Neural progenitor cell (in vitro differentiated cells): ENCODE data around the gene ABCA10. TPM values are rescaled to one million over a fixed set of nuclear protein-coding genes. Genes with fewer than 3 reads are reported as not detected.

Source experiments
- DNase-seq: peaks from one replicate; pipeline ENCODE4 v3.0.0-alpha.2; 2016; ENCODE audit warnings: low spot score
- H2AFZ ChIP-seq: fragments of 200-600 bp; sonication (generic); replicated peaks from 2 replicates; pipeline ENCODE4 v1.6.1; 2016; ENCODE audit warnings: antibody characterized with exemption
- H3F3A ChIP-seq: fragments of 200-600 bp; sonication (generic); 2 replicates; pipeline ENCODE4 v1.6.1; 2016; ENCODE audit warnings: antibody characterized with exemption, low read depth
- H3K27ac ChIP-seq: fragments of 200-600 bp; sonication (generic); 2 replicates; pipeline ENCODE4 v1.5.1; 2016; ENCODE audit warnings: mild to moderate bottlenecking
- H3K27me3 ChIP-seq: fragments of 200-600 bp; sonication (generic); 2 replicates; pipeline ENCODE4 v1.6.1; 2016; ENCODE audit warnings: mild to moderate bottlenecking, moderate library complexity
- H3K36me3 ChIP-seq: fragments of 200-600 bp; sonication (generic); 2 replicates; pipeline ENCODE4 v1.5.1; 2016
- H3K4me1 ChIP-seq: fragments of 200-600 bp; sonication (generic); 2 replicates; pipeline ENCODE4 v1.6.1; 2016; ENCODE audit warnings: mixed run types
- H3K4me2 ChIP-seq: fragments of 200-600 bp; sonication (generic); 2 replicates; pipeline ENCODE4 v1.6.1; 2016
- H3K4me3 ChIP-seq: fragments of 200-600 bp; sonication (generic); 2 replicates; pipeline ENCODE4 v1.5.1; 2016
- H3K79me2 ChIP-seq: fragments of 200-600 bp; sonication (generic); 2 replicates; pipeline ENCODE4 v1.6.1; 2016; ENCODE audit warnings: low read depth
- H3K9ac ChIP-seq: fragments of 200-600 bp; sonication (generic); 2 replicates; pipeline ENCODE4 v1.6.1; 2016
- H3K9me3 ChIP-seq: fragments of 200-600 bp; sonication (generic); 2 replicates; pipeline ENCODE4 v1.5.1; 2016; ENCODE audit warnings: low read depth
- H4K20me1 ChIP-seq: fragments of 200-600 bp; sonication (generic); 2 replicates; pipeline ENCODE4 v1.6.1; 2016; ENCODE audit warnings: low read depth
- H3K27ac Mint-ChIP-seq: 3 replicates; pipeline ENCODE4 v1.8.0; 2021; ENCODE audit warnings: mixed read lengths
- H3K27me3 Mint-ChIP-seq: 2 replicates; pipeline ENCODE4 v1.8.0; 2022; ENCODE audit warnings: low read depth, mild to moderate bottlenecking, inconsistent platforms, moderate library complexity, mixed read lengths; ENCODE audit not compliant: insufficient read depth
- H3K36me3 Mint-ChIP-seq: 3 replicates; pipeline ENCODE4 v1.8.0; 2021; ENCODE audit warnings: mixed read lengths
- H3K4me1 Mint-ChIP-seq: 3 replicates; pipeline ENCODE4 v1.8.0; 2021; ENCODE audit warnings: mixed read lengths
- H3K4me3 Mint-ChIP-seq: 3 replicates; pipeline ENCODE4 v1.8.0; 2021; ENCODE audit warnings: mild to moderate bottlenecking, moderate library complexity, mixed read lengths
- H3K9me3 Mint-ChIP-seq: 3 replicates; pipeline ENCODE4 v1.8.0; 2020; ENCODE audit warnings: mixed read lengths
- EZH2 ChIP-seq: fragments of 200-600 bp; sonication (generic); IDR thresholded peaks from 2 replicates; pipeline ENCODE4 v1.6.1; 2017; ENCODE audit warnings: antibody characterized with exemption, mild to moderate bottlenecking, moderate library complexity
- EZH2phosphoT487 ChIP-seq: fragments of 200-600 bp; sonication (generic); IDR thresholded peaks from 2 replicates; pipeline ENCODE4 v1.6.1; 2017; ENCODE audit warnings: antibody characterized with exemption
- total RNA-seq: library from RNA; depleted of rRNA; stranded (reverse); fragments of >200 nt; gene quantifications from 2 replicates; pipeline ENCODE4 v1.2.3, GENCODE V29; 2015; ENCODE audit warnings: low replicate concordance
- TF ChIP-seq, protein P1 (sequence below): fragments of 200-600 bp; sonication (generic); IDR thresholded peaks from 2 replicates; pipeline ENCODE4 v1.5.1; 2017; ENCODE audit warnings: antibody characterized with exemption, mild to moderate bottlenecking

ABCA10 gene
- total RNA-seq, 1 donor from 2014 or later, result 0.21 TPM

DNA sequence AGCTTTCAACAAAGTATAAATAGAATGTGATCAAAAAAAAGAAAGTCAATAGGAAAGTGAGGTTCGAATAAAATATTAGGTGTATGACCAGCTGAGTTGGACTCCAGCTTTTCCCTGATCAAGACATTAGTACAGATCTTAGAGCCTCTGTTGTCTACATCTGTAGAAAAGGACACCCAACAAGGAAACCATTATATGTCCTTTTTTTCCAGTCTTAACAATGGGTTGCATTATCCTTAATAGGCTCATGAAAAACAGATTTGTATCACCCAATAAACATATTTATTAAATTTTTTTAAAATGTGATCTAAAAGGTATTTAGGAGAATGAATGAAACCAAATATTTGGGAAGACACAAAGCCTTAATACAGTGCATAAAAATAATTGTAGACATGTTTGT, 105.0 kb downstream of the ABCA10 start:
- H3K9me3 ChIP-seq, result no peaks in the 10 kb centered on the region
- no peaks in the 10 kb centered on the region for H3K79me2 ChIP-seq
- no peaks in the 10 kb centered on the region for H3K36me3 ChIP-seq
- no peaks in the 10 kb centered on the region for H3K4me1 Mint-ChIP-seq
- H3K9me3 Mint-ChIP-seq, result no peaks in the 10 kb centered on the region
- no peaks in the 10 kb centered on the region for H3K27me3 Mint-ChIP-seq
- no peaks in the 10 kb centered on the region for H3F3A ChIP-seq
- no peaks in the 10 kb centered on the region for H3K27me3 ChIP-seq
- no peak overlapping the region for H3K27ac ChIP-seq
- H3K4me1 ChIP-seq, result peaks cover 2% of the 10 kb centered on the region
- H4K20me1 ChIP-seq, result no peaks in the 10 kb centered on the region
- H2AFZ ChIP-seq, result no peak overlapping the region
- H3K4me3 ChIP-seq, result no peak overlapping the region
- no peaks in the 10 kb centered on the region for H3K36me3 Mint-ChIP-seq
- H3K9ac ChIP-seq, result no peak overlapping the region
- no peak overlapping the region for H3K27ac Mint-ChIP-seq
- no peak for DNase-seq
- no peak overlapping the region for H3K4me2 ChIP-seq
- TF ChIP-seq EZH2, result no peak
- TF ChIP-seq, protein P1, sequence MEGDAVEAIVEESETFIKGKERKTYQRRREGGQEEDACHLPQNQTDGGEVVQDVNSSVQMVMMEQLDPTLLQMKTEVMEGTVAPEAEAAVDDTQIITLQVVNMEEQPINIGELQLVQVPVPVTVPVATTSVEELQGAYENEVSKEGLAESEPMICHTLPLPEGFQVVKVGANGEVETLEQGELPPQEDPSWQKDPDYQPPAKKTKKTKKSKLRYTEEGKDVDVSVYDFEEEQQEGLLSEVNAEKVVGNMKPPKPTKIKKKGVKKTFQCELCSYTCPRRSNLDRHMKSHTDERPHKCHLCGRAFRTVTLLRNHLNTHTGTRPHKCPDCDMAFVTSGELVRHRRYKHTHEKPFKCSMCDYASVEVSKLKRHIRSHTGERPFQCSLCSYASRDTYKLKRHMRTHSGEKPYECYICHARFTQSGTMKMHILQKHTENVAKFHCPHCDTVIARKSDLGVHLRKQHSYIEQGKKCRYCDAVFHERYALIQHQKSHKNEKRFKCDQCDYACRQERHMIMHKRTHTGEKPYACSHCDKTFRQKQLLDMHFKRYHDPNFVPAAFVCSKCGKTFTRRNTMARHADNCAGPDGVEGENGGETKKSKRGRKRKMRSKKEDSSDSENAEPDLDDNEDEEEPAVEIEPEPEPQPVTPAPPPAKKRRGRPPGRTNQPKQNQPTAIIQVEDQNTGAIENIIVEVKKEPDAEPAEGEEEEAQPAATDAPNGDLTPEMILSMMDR, result no peak
- TF ChIP-seq EZH2phosphoT487, result no peak
- H3K4me3 Mint-ChIP-seq, result no peak overlapping the region

DNA sequence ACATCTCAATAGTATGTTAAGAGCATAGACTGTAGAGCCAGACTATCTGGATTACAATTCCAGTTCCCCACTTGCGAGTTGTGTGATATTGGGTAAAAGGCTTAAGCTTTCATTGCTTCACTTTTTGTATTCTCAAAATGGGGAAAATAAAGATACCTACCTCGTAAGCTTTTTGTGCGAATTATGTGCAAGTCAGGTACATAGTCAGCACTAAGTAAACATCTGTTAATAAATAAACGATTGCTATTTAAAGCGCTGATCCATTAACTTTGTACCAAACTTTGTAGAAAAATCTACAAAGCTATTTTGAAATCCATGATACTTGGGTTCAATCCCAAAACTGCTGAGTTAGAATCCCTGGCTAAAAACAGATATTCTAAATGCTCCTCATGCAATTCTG, 106.6 kb downstream of the ABCA10 start:
- H3K4me3 Mint-ChIP-seq, result no peak overlapping the region
- Histone ChIP-seq H3K4me3 (no peak overlapping the region), H3K4me2 (no peak overlapping the region), H3K4me1 (no peaks in the 10 kb centered on the region), H2AFZ (no peak overlapping the region), H3K27ac (no peak overlapping the region), H4K20me1 (no peaks in the 10 kb centered on the region), H3K9me3 (no peaks in the 10 kb centered on the region), H3K36me3 (no peaks in the 10 kb centered on the region), H3K9ac (no peak overlapping the region), H3K79me2 (no peaks in the 10 kb centered on the region), H3K27me3 (no peaks in the 10 kb centered on the region), H3F3A (no peaks in the 10 kb centered on the region)
- no peak overlapping the region for H3K27ac Mint-ChIP-seq
- H3K27me3 Mint-ChIP-seq, result no peaks in the 10 kb centered on the region
- H3K9me3 Mint-ChIP-seq, result no peaks in the 10 kb centered on the region
- no peak for TF ChIP-seq EZH2phosphoT487
- TF ChIP-seq, protein P1, result no peak
- no peak for TF ChIP-seq EZH2
- H3K36me3 Mint-ChIP-seq, result no peaks in the 10 kb centered on the region
- no peak for DNase-seq
- no peaks in the 10 kb centered on the region for H3K4me1 Mint-ChIP-seq

DNA sequence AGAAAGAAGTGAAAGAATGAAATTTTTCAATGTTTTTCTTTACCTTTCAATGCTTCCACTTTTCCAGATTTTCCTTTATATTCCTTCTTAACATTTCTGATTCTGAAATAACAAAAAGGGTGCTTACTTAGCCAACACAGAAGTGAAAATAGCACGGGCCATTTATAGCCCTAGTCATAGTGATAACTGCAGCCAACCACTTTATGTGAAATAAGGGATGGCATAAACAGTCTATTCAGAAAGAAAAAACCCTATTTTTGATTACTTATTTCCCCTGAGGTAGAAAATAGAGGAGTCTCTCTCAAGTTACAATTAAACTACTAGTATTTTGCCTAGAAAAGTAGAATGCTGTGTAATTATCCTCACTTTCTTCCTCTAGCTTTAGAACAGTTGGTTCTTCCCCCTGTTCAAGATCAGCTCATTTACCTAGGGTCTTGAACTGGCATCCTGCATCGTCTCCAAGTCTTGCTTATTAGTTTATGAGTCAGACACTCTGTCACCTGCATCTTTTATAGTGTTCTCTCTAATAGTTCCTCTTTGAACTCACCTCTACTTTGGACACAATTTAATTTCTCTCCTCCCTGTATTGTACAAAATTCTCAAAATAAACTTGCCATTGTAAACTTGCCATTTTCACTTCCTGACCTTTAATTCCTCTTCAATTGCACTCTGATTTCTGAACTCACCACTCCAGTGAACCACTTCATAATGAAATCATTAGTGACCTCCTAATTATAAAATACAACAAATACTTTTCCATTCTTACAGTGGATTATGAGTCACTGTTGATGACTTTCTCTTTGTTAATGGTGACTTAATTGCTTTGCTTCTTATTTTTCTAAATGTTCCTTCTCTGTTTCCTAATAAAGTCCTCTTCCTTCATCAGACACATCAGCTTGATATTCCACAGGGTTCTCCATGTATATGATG, 110.5 kb downstream of the ABCA10 start:
- no peaks in the 10 kb centered on the region for H3K4me1 Mint-ChIP-seq
- no peaks in the 10 kb centered on the region for H3K27me3 Mint-ChIP-seq
- no peaks in the 10 kb centered on the region for H3K36me3 ChIP-seq
- no peaks in the 10 kb centered on the region for H3K79me2 ChIP-seq
- DNase-seq, result no peak
- H3K9me3 ChIP-seq, result no peaks in the 10 kb centered on the region
- no peak overlapping the region for H3K27ac Mint-ChIP-seq
- TF ChIP-seq EZH2phosphoT487 (no peak), EZH2 (no peak)
- TF ChIP-seq, protein P1, result no peak
- H3K4me1 ChIP-seq, result no peaks in the 10 kb centered on the region
- H3K36me3 Mint-ChIP-seq, result no peaks in the 10 kb centered on the region
- H3K4me2 ChIP-seq, result no peak overlapping the region
- no peaks in the 10 kb centered on the region for H3F3A ChIP-seq
- H3K4me3 ChIP-seq, result no peak overlapping the region
- H2AFZ ChIP-seq, result no peak overlapping the region
- H3K27me3 ChIP-seq, result no peaks in the 10 kb centered on the region
- H4K20me1 ChIP-seq, result no peaks in the 10 kb centered on the region
- no peak overlapping the region for H3K27ac ChIP-seq
- no peak overlapping the region for H3K4me3 Mint-ChIP-seq
- no peaks in the 10 kb centered on the region for H3K9me3 Mint-ChIP-seq
- H3K9ac ChIP-seq, result no peak overlapping the region
